Activated CD4-positive, alpha-beta T cell treated with anti-CD3 and anti-CD28 coated beads, Interleukin-2, amount 10 ng/mL, durations not matched to agents 7 days and 5 days (primary cell): Measurements from ENCODE around the gene RFNG. TPM values are rescaled to one million over a fixed set of nuclear protein-coding genes. Genes with fewer than 3 reads are reported as not detected.

ENCODE experiments used
- CTCF ChIA-PET: fragments of 350-600 bp; sonication (Branson Sonifier 250); formaldehyde crosslinking; loops from one replicate; lab custom pipeline; 2021; ENCODE audit warnings: antibody characterized with exemption; lab: Charles Lee
- POLR2A ChIA-PET: fragments of 350-600 bp; sonication (Branson Sonifier 250); formaldehyde crosslinking; loops from one replicate; lab custom pipeline; 2021; ENCODE audit warnings: antibody characterized with exemption; lab: Charles Lee
- DNase-seq: peaks from one replicate; pipeline ENCODE4 v3.0.0-alpha.2; 2020
- H3K27ac Mint-ChIP-seq: one replicate; pipeline ENCODE4 v1.8.0; 2021; ENCODE audit warnings: mild to moderate bottlenecking, moderate library complexity, mixed read lengths
- H3K27me3 Mint-ChIP-seq: one replicate; pipeline ENCODE4 v1.8.0; 2021; ENCODE audit warnings: mixed read lengths
- H3K36me3 Mint-ChIP-seq: one replicate; pipeline ENCODE4 v1.8.0; 2021; ENCODE audit warnings: low read depth, mixed read lengths
- H3K4me1 Mint-ChIP-seq: one replicate; pipeline ENCODE4 v1.8.0; 2021; ENCODE audit warnings: mixed read lengths
- H3K4me3 Mint-ChIP-seq: one replicate; pipeline ENCODE4 v1.8.0; 2021; ENCODE audit warnings: mild to moderate bottlenecking, moderate library complexity, mixed read lengths
- H3K9me3 Mint-ChIP-seq: one replicate; pipeline ENCODE4 v1.8.0; 2021; ENCODE audit warnings: mixed read lengths
- total RNA-seq, 2 experiments: library from RNA; stranded (reverse); gene quantifications; one replicate each; pipeline ENCODE4 v1.2.3, GENCODE V29; 2021

Gene RFNG
- total RNA-seq, 2 experiments from 2014 or later = 29.0 to 29.8 TPM

GRCh38 chr17:82058230-82058854 lies 6.7 kb upstream of the RFNG start:
- ChIA-PET CTCF (no interaction called here), POLR2A (interaction anchor here (0.6 kb wide), 1 partner anchor 8 kb away, joined by 6 read pairs; no protein-coding TSS in a partner anchor)
- H3K27me3 Mint-ChIP-seq = no peaks in the 10 kb centered on the region
- H3K4me1 Mint-ChIP-seq = peaks cover 5% of the 10 kb centered on the region
- H3K27ac Mint-ChIP-seq = peak overlapping the region; percentile 57
- no peak for DNase-seq
- H3K4me3 Mint-ChIP-seq = no peak overlapping the region
- peaks cover 5% of the 10 kb centered on the region for H3K36me3 Mint-ChIP-seq
- no peaks in the 10 kb centered on the region for H3K9me3 Mint-ChIP-seq

- Mint-ChIP-seq H3K4me3 (no peak overlapping the region), H3K4me1 (peaks cover 12% of the 10 kb centered on the region), H3K27ac (no peak overlapping the region), H3K9me3 (no peaks in the 10 kb centered on the region), H3K27me3 (no peaks in the 10 kb centered on the region), H3K36me3 (peaks cover 5% of the 10 kb centered on the region)
- ChIA-PET POLR2A (no interaction called here), CTCF (interaction anchor here (0.9 to 1.2 kb wide), 2 partner anchors 9 to 69 kb away, joined by 3 to 5 read pairs; no protein-coding TSS in a partner anchor)
- no peak for DNase-seq
Observed at GRCh38 chr17:82056729-82057621, 5.4 kb upstream of the RFNG start.

DNA sequence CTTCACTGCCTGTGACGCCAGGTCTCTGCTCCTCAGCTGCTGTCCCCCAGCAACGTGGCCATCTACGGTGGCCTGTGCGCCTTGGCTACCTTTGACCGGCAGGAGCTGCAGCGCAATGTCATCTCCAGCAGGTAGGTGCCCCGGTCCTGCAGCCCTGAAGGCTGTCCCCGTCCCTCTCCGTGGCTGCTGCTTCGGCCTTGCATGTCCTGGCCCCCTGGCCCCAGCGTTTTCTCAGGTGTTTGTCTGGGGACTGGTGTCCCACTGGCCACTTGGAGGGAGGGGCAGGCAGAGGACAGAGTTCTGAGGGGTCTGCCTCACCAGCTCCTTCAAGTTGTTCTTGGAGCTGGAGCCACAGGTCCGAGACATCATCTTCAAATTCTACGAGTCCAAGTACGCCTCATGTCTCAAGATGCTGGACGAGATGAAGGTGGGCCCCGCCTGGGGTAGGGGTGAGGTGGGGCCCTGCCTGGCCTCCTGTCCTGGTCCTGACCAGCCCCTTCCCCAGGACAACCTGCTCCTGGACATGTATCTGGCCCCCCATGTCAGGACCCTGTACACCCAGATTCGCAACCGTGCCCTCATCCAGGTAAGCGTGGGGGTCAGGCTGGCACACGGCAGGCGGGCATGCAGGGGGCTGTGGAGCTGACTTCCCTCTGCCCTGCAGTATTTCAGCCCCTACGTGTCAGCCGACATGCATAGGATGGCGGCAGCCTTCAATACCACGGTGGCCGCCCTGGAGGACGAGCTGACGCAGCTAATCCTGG lies 4.5 kb upstream of the RFNG start:
- no peak for DNase-seq
- H3K9me3 Mint-ChIP-seq = no peaks in the 10 kb centered on the region
- no peaks in the 10 kb centered on the region for H3K27me3 Mint-ChIP-seq
- H3K36me3 Mint-ChIP-seq = peaks cover 5% of the 10 kb centered on the region
- H3K27ac Mint-ChIP-seq = no peak overlapping the region
- ChIA-PET CTCF (interaction anchor here (0.9 to 1.3 kb wide), 3 partner anchors 10 to 70 kb away, joined by 3 to 5 read pairs (median 3); no protein-coding TSS in a partner anchor), POLR2A (no interaction called here)
- H3K4me3 Mint-ChIP-seq = no peak overlapping the region
- H3K4me1 Mint-ChIP-seq = peaks cover 12% of the 10 kb centered on the region

DNA sequence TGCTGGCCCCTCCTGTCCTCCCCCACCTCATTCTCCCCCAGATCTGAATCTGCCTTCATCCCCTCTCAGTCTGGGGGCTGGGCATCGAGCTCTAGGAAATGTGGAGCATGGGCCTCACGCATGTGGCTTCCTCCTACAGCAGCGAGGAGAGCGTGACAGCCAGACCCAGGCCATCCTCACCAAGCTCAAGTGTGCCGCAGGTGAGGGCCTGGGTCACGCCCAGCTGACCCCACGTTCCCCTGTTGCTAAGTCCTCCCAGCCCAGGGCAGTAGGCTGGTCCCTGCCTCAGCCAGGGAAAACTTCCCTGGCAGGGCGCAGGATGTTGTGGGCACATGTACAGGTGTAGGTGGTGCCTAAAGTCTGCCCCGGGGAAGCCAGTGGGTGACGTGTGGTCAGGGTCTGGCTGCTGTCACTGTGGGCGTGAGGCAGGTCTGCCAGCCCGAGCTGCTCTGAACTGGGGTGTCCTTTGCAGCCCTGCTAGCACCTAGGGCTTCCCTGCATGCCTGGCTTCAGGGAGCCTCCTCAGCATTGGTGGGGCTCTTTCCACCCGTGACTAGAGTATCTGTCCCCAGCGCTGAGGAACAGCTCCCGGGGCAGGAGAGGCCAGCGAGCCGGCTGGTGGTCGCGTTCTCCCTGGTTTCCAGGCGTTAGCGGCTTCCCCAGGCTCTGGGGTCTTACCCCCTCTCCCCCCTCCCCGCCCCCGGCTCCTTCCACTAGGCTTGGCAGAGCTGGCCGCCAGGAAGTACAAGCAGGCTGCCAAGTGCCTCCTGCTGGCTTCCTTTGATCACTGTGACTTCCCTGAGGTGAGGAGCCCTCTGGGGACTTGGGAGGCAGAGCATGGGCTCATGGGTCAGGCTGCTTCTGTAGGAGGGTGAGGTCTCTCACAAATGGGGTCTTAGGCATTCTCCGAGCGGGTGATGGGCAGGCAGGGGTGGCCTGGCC lies 3.7 kb upstream of the RFNG start:
- ChIA-PET POLR2A (interaction anchor here (0.5 kb wide), 1 partner anchor 14 kb away, joined by 3 read pairs; no protein-coding TSS in a partner anchor), CTCF (interaction anchor here (1.2 to 1.3 kb wide), 2 partner anchors 18 to 36 kb away, joined by 3 read pairs; partner anchors contain the start of gene DCXR)
- H3K36me3 Mint-ChIP-seq = peaks cover 5% of the 10 kb centered on the region
- H3K27ac Mint-ChIP-seq = no peak overlapping the region
- no peaks in the 10 kb centered on the region for H3K9me3 Mint-ChIP-seq
- H3K27me3 Mint-ChIP-seq = no peaks in the 10 kb centered on the region
- H3K4me1 Mint-ChIP-seq = peaks cover 18% of the 10 kb centered on the region
- no peak for DNase-seq
- H3K4me3 Mint-ChIP-seq = no peak overlapping the region

- no peaks in the 10 kb centered on the region for H3K27me3 Mint-ChIP-seq
- ChIA-PET POLR2A (no interaction called here), CTCF (interaction anchor here (1.2 to 2.6 kb wide), 5 partner anchors 10 to 35 kb away, joined by 3 to 7 read pairs (median 4); partner anchors contain the start of gene DCXR)
- peaks cover 22% of the 10 kb centered on the region for H3K4me1 Mint-ChIP-seq
- H3K36me3 Mint-ChIP-seq = peaks cover 2% of the 10 kb centered on the region
- H3K9me3 Mint-ChIP-seq = no peaks in the 10 kb centered on the region
- H3K27ac Mint-ChIP-seq = peak overlapping the region; percentile 74
- DNase-seq = no peak
- H3K4me3 Mint-ChIP-seq = no peak overlapping the region
Observed at GRCh38 chr17:82054351-82055022, 2.9 kb upstream of the RFNG start.

DNA sequence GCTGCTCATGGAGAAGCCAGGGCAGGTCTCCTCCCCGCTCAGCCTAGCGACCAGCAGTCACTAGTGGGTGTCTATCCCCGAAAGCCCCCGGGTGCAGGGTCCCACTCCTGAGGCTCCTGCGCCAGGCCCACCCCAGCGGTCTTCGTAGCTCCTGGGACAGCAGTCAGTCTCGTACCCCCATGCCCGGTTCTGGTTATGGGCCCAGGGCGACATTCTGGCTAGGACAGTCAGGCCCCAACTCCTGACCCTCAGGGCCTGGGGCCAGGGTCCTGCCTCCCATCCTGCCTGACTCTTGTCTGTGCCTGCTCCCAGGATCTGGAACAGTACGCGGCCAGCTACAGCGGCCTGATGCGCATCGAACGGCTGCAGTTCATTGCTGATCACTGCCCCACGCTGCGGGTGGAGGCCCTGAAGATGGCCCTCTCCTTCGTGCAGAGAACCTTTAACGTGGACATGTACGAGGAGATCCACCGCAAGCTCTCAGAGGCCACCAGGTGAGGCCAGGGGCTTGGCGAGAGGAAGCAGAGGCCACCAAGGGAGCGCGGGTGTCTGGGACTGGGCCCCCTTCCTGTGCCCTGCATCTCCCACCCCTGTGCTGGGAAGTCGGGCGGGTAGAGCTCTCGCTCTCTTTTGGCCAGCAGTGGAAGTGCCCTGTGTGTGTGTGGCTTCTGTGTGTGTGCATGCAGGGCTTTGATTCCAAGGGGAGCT lies 2.1 kb upstream of the RFNG start:
- Mint-ChIP-seq H3K27me3 (no peaks in the 10 kb centered on the region), H3K27ac (peak overlapping the region; percentile 78), H3K36me3 (peaks cover 2% of the 10 kb centered on the region), H3K4me3 (peak overlapping the region; percentile 83), H3K4me1 (peaks cover 23% of the 10 kb centered on the region), H3K9me3 (no peaks in the 10 kb centered on the region)
- POLR2A ChIA-PET = no interaction called here
- CTCF ChIA-PET = interaction anchor here (1.2 to 2.6 kb wide), 4 partner anchors 11 to 24 kb away, joined by 3 to 7 read pairs (median 4); partner anchors contain the start of gene DCXR
- DNase-seq = no peak

GRCh38 chr17:82053130-82053529 lies 1.5 kb upstream of the RFNG start:
- no peaks in the 10 kb centered on the region for H3K27me3 Mint-ChIP-seq
- H3K9me3 Mint-ChIP-seq = no peaks in the 10 kb centered on the region
- H3K27ac Mint-ChIP-seq = peak overlapping the region; percentile 78
- no peak for DNase-seq
- H3K4me3 Mint-ChIP-seq = peak overlapping the region; percentile 83
- ChIA-PET CTCF (interaction anchor here (1.2 to 2.6 kb wide), 4 partner anchors 11 to 24 kb away, joined by 3 to 7 read pairs (median 4); partner anchors contain the start of gene DCXR), POLR2A (no interaction called here)
- H3K36me3 Mint-ChIP-seq = peaks cover 2% of the 10 kb centered on the region
- H3K4me1 Mint-ChIP-seq = peaks cover 23% of the 10 kb centered on the region

GRCh38 chr17:82052638-82053059 lies 1.0 kb upstream of the RFNG start:
- POLR2A ChIA-PET = interaction anchor here (0.6 kb wide), 1 partner anchor 15 kb away, joined by 3 read pairs; the partner anchor contains the start of gene DCXR
- Mint-ChIP-seq H3K9me3 (no peaks in the 10 kb centered on the region), H3K27me3 (no peaks in the 10 kb centered on the region), H3K27ac (peak overlapping the region; percentile 69), H3K4me3 (peak overlapping the region; percentile 83), H3K36me3 (peaks cover 3% of the 10 kb centered on the region), H3K4me1 (peaks cover 23% of the 10 kb centered on the region)
- CTCF ChIA-PET = interaction anchor here (0.9 to 2.6 kb wide), 4 partner anchors 12 to 93 kb away, joined by 3 to 7 read pairs (median 4); partner anchors contain the start of gene DCXR
- DNase-seq = no peak

GRCh38 chr17:82050761-82051641 lies 610 bp downstream of the RFNG start:
- Mint-ChIP-seq H3K9me3 (no peaks in the 10 kb centered on the region), H3K4me1 (peaks cover 23% of the 10 kb centered on the region), H3K27me3 (no peaks in the 10 kb centered on the region), H3K4me3 (peak overlapping the region; percentile 82), H3K27ac (peak overlapping the region; percentile 93), H3K36me3 (peaks cover 5% of the 10 kb centered on the region)
- no peak for DNase-seq
- ChIA-PET POLR2A (no interaction called here), CTCF (interaction anchor here (0.5 to 2.3 kb wide), 6 partner anchors 10 to 135 kb away, joined by 3 to 14 read pairs (median 4); partner anchors contain the start of gene DCXR)
